H9 (cell line): Measurements from ENCODE around the gene LRRC3. TPM values are rescaled to one million over a fixed set of nuclear protein-coding genes. Genes with fewer than 3 reads are reported as not detected.

Experiments
- DNase-seq: peaks from one replicate; pipeline ENCODE4 v3.0.0-alpha.2; 2017
- H2AFZ ChIP-seq: one replicate; pipeline ENCODE4 v1.6.1; 2013; ENCODE audit warnings: mild to moderate bottlenecking, low read length, control low read depth, moderate library complexity
- H2AK5ac ChIP-seq: 2 replicates; pipeline ENCODE4 v1.6.1; 2013; ENCODE audit warnings: low read length, control low read depth, mixed read lengths; ENCODE audit not compliant: insufficient read length
- H2BK120ac ChIP-seq: one replicate; pipeline ENCODE4 v1.6.1; 2013; ENCODE audit warnings: low read depth, mild to moderate bottlenecking, low read length, control low read depth, inconsistent platforms; ENCODE audit not compliant: poor library complexity, severe bottlenecking
- H2BK12ac ChIP-seq: 2 replicates; pipeline ENCODE4 v1.6.1; 2013; ENCODE audit warnings: low read length, control low read depth, mixed read lengths, low read depth; ENCODE audit not compliant: insufficient read length
- H2BK15ac ChIP-seq: 2 replicates; pipeline ENCODE4 v1.6.1; 2013; ENCODE audit warnings: low read depth, low read length, control low read depth
- H2BK20ac ChIP-seq: one replicate; pipeline ENCODE4 v1.6.1; 2013; ENCODE audit warnings: low read depth, mild to moderate bottlenecking, low read length, control low read depth, inconsistent platforms; ENCODE audit not compliant: poor library complexity, severe bottlenecking
- H2BK5ac ChIP-seq: 2 replicates; pipeline ENCODE4 v1.6.1; 2013; ENCODE audit warnings: low read length, control low read depth, mixed read lengths; ENCODE audit not compliant: insufficient read length
- H3K14ac ChIP-seq: 2 replicates; pipeline ENCODE4 v1.6.1; 2013; ENCODE audit warnings: low read length, control low read depth; ENCODE audit not compliant: insufficient read depth
- H3K18ac ChIP-seq: 2 replicates; pipeline ENCODE4 v1.6.1; 2013; ENCODE audit warnings: low read depth, mild to moderate bottlenecking, mixed read lengths, low read length, control low read depth; ENCODE audit not compliant: insufficient read length
- H3K23ac ChIP-seq: 2 replicates; pipeline ENCODE4 v1.6.1; 2013; ENCODE audit warnings: low read length, control low read depth, mixed read lengths, low read depth; ENCODE audit not compliant: insufficient read length
- H3K23me2 ChIP-seq: 2 replicates; pipeline ENCODE4 v1.6.1; 2013; ENCODE audit warnings: low read depth, mild to moderate bottlenecking, mixed read lengths, low read length, control low read depth; ENCODE audit not compliant: insufficient read length, poor library complexity, severe bottlenecking
- H3K27ac ChIP-seq: 2 replicates; pipeline ENCODE4 v1.5.1; 2013; ENCODE audit warnings: low read length, control low read depth, mixed read lengths, low read depth; ENCODE audit not compliant: insufficient read length
- H3K27me3 ChIP-seq: 2 replicates; pipeline ENCODE4 v1.6.1; 2013; ENCODE audit warnings: low read length, control low read depth, inconsistent platforms; ENCODE audit not compliant: insufficient read depth
- H3K4ac ChIP-seq: 2 replicates; pipeline ENCODE4 v1.6.1; 2013; ENCODE audit warnings: low read depth, mild to moderate bottlenecking, control low read depth, inconsistent platforms, low read length, moderate library complexity
- H3K4me1 ChIP-seq: 2 replicates; pipeline ENCODE4 v1.6.1; 2013; ENCODE audit warnings: low read length, control low read depth, inconsistent platforms; ENCODE audit not compliant: insufficient read depth
- H3K4me2 ChIP-seq: 2 replicates; pipeline ENCODE4 v1.6.1; 2013; ENCODE audit warnings: low read length, control low read depth, mixed read lengths; ENCODE audit not compliant: insufficient read length, insufficient read depth
- H3K56ac ChIP-seq: 2 replicates; pipeline ENCODE4 v1.6.1; 2013; ENCODE audit warnings: low read depth, mild to moderate bottlenecking, mixed read lengths, low read length, control low read depth; ENCODE audit not compliant: insufficient read length
- H3K79me1 ChIP-seq: 2 replicates; pipeline ENCODE4 v1.6.1; 2013; ENCODE audit warnings: low read depth, mild to moderate bottlenecking, moderate library complexity, low read length, control low read depth, inconsistent platforms; ENCODE audit not compliant: insufficient read depth, poor library complexity, severe bottlenecking
- H3K79me2 ChIP-seq: 2 replicates; pipeline ENCODE4 v1.6.1; 2013; ENCODE audit warnings: low read length, control low read depth, inconsistent platforms; ENCODE audit not compliant: insufficient read depth
- H3K9ac ChIP-seq: 2 replicates; pipeline ENCODE4 v1.6.1; 2013; ENCODE audit warnings: low read length, control low read depth, mixed read lengths; ENCODE audit not compliant: insufficient read length; ENCODE audit errors: extremely low read depth
- H3K9me3 ChIP-seq: one replicate; pipeline ENCODE4 v1.6.1; 2013; ENCODE audit warnings: low read depth, low read length, inconsistent platforms; ENCODE audit not compliant: control insufficient read depth
- H3T11ph ChIP-seq: one replicate; pipeline ENCODE4 v1.6.1; 2013; ENCODE audit warnings: mild to moderate bottlenecking, low read length, control low read depth, inconsistent platforms
- H4K20me1 ChIP-seq: one replicate; pipeline ENCODE4 v1.6.1; 2013; ENCODE audit not compliant: control insufficient read depth, insufficient read length, insufficient read depth
- H4K5ac ChIP-seq: 2 replicates; pipeline ENCODE4 v1.6.1; 2013; ENCODE audit warnings: low read depth, mild to moderate bottlenecking, mixed read lengths, low read length, control low read depth; ENCODE audit not compliant: insufficient read length
- H4K8ac ChIP-seq: replicated peaks from 2 replicates; pipeline ENCODE4 v1.6.1; 2013; ENCODE audit warnings: low read length, control low read depth, mixed read lengths, low read depth; ENCODE audit not compliant: insufficient read length
- H4K91ac ChIP-seq: 2 replicates; pipeline ENCODE4 v1.6.1; 2013; ENCODE audit warnings: low read depth, mild to moderate bottlenecking, moderate library complexity, mixed read lengths, low read length, control low read depth; ENCODE audit not compliant: insufficient read length
- H3K27ac Mint-ChIP-seq, 3 experiments: 2 replicates in 2 of 3; 3 replicates in 1 of 3; pipeline ENCODE4 v1.8.0; 2020 to 2021; ENCODE audit warnings: mixed read lengths in 3 of 3, mild to moderate bottlenecking in 1 of 3, moderate library complexity in 1 of 3
- H3K27me3 Mint-ChIP-seq: 2 replicates; pipeline ENCODE4 v1.8.0; 2021; ENCODE audit warnings: low read depth, mild to moderate bottlenecking, moderate library complexity, mixed read lengths
- H3K36me3 Mint-ChIP-seq, 3 experiments: 2 replicates in 2 of 3; 3 replicates in 1 of 3; pipeline ENCODE4 v1.8.0; 2020 to 2021; ENCODE audit warnings: low read depth in 3 of 3, mixed read lengths in 3 of 3; ENCODE audit not compliant: insufficient read depth in 1 of 3
- H3K4me1 Mint-ChIP-seq, 2 experiments: 2 replicates each; pipeline ENCODE4 v1.8.0; 2020; ENCODE audit warnings: mixed read lengths in 2 of 2
- H3K4me3 Mint-ChIP-seq, 2 experiments: 2 replicates in 1 of 2; 3 replicates in 1 of 2; pipeline ENCODE4 v1.8.0; 2020 to 2021; ENCODE audit warnings: mild to moderate bottlenecking in 2 of 2, mixed read lengths in 2 of 2, moderate library complexity in 1 of 2
- H3K9me3 Mint-ChIP-seq, 2 experiments: 2 replicates in 1 of 2; 3 replicates in 1 of 2; pipeline ENCODE4 v1.8.0; 2020; ENCODE audit warnings: mild to moderate bottlenecking in 2 of 2, mixed read lengths in 2 of 2, moderate library complexity in 1 of 2
- WGBS: extraction: QIAGEN DNeasy Blood & Tissue Kit; methylation state at CpG from one replicate; pipeline ENCODE4 v1.1.7; 2013; ENCODE audit warnings: missing lambda C conversion rate, low lambda C conversion rate, mixed read lengths; ENCODE audit not compliant: insufficient read length; ENCODE audit errors: extremely low coverage; 5-methylcytosine and 5-hydroxymethylcytosine counted together
- total RNA-seq: library from RNA; stranded (reverse); gene quantifications from 2 replicates; pipeline ENCODE4 v1.2.1, GENCODE V29; 2021
- TF ChIP-seq, protein P1 (sequence below): fragments of 200-600 bp; sonication (generic); conservative IDR thresholded peaks from 3 replicates; pipeline ENCODE4 v1.8.0; 2021; ENCODE audit warnings: antibody characterized with exemption, mild to moderate bottlenecking

Gene LRRC3
- total RNA-seq, 1 experiment from 2014 or later, result 3.1 TPM

DNA sequence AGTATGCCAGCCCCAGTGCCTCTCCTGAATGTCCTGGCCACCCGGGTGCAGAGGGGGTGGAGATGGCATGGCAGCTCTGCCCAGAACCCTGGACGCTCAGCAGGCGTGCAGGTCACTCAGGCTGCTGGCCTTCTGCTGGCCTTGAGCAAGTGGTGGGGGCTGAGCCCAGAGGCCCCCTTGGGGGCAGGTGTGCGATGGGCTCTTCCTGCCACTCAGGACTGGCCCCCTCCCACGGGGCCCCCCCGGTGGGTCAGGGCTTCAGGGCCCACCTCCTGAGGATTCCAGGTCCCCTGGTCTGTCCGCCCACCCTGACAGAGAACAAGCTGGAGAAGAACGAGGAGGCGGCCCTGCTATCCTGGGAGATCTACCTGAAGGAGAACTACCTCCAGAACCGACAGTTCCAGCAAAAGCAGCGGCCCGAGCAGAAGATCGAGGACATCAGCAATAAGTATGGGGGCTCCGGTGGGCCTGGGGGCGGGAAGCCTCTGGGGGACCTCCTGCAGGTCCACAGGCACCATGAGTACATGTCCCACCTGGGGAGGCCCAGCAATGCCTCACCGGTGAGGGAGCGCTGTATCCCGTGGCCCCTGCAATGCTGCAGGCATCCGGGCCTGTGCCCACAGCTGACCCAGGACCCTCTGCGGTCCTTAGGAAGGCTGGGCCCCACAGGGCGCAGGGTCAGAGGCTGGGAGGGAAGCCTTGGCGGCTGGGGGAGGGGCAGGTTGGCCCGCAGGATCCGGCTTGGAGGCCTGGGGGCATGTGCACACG, 37.0 kb upstream of the LRRC3 start:
- Histone ChIP-seq H3T11ph (no peak overlapping the region), H3K9me3 (peaks cover 3% of the 10 kb centered on the region), H3K14ac (no peak overlapping the region), H2BK12ac (no peak overlapping the region), H3K27me3 (no peaks in the 10 kb centered on the region), H3K23ac (no peak overlapping the region), H3K4ac (no peak overlapping the region), H3K4me1 (no peaks in the 10 kb centered on the region), H2AFZ (no peak overlapping the region), H2AK5ac (no peak overlapping the region), H3K18ac (no peak overlapping the region), H2BK15ac (no peak overlapping the region), H3K4me2 (no peak overlapping the region), H3K23me2 (no peaks in the 10 kb centered on the region), H4K8ac (no peak overlapping the region), H4K5ac (no peak overlapping the region), H2BK5ac (no peak overlapping the region), H3K9ac (no peak overlapping the region), H3K79me2 (no peaks in the 10 kb centered on the region), H3K27ac (no peak overlapping the region), H4K91ac (no peak overlapping the region), H4K20me1 (no peaks in the 10 kb centered on the region), H3K79me1 (no peaks in the 10 kb centered on the region), H3K56ac (no peak overlapping the region), H2BK20ac (no peak overlapping the region), H2BK120ac (no peak overlapping the region)
- H3K9me3 Mint-ChIP-seq, result peaks cover 18 to 38% of the 10 kb centered on the region in 2 experiments
- DNase-seq, result no peak
- no peaks in the 10 kb centered on the region for H3K27me3 Mint-ChIP-seq
- H3K4me3 Mint-ChIP-seq, result no peak overlapping the region
- no CpG with 5 or more reads among the region's 25 CpGs for WGBS
- no peak overlapping the region for H3K27ac Mint-ChIP-seq
- peaks cover 0 to 5% (median 4%) of the 10 kb centered on the region in 3 experiments; a peak in 4 of 7 replicates for H3K36me3 Mint-ChIP-seq
- H3K4me1 Mint-ChIP-seq, result peaks cover 3 to 6% of the 10 kb centered on the region in 2 experiments; a peak in 2 of 4 replicates
- TF ChIP-seq, protein P1, sequence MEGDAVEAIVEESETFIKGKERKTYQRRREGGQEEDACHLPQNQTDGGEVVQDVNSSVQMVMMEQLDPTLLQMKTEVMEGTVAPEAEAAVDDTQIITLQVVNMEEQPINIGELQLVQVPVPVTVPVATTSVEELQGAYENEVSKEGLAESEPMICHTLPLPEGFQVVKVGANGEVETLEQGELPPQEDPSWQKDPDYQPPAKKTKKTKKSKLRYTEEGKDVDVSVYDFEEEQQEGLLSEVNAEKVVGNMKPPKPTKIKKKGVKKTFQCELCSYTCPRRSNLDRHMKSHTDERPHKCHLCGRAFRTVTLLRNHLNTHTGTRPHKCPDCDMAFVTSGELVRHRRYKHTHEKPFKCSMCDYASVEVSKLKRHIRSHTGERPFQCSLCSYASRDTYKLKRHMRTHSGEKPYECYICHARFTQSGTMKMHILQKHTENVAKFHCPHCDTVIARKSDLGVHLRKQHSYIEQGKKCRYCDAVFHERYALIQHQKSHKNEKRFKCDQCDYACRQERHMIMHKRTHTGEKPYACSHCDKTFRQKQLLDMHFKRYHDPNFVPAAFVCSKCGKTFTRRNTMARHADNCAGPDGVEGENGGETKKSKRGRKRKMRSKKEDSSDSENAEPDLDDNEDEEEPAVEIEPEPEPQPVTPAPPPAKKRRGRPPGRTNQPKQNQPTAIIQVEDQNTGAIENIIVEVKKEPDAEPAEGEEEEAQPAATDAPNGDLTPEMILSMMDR, result no peak
